Activated naive CD4-positive, alpha-beta T cell treated with anti-CD3 and anti-CD28 coated beads, Interleukin-2, amount 10 ng/mL, durations not matched to agents 5 hours and 36 hours (primary cell): ENCODE results near the gene DCTN2. TPM values are rescaled to one million over a fixed set of nuclear protein-coding genes. Genes with fewer than 3 reads are reported as not detected.

Experiments
- microRNA-seq: library from miRNA; unstranded; fragments of <30 nt; microRNA quantifications from one replicate; pipeline ENCODE4 v1.2.0, GENCODE V29; 2022; ENCODE audit warnings: borderline microRNAs expressed, borderline replicate concordance
- total RNA-seq, 2 experiments: library from RNA; stranded (reverse); gene quantifications; one replicate each; pipeline ENCODE4 v1.2.3, GENCODE V29; 2021

The DCTN2 gene
- total RNA-seq: 10 to 100 TPM; 78.3 to 80.0 TPM

GRCh38 chr12:57546438-57547287 lies at the start of gene DCTN2:
DCTN2 (minus strand) TSS chr12:57547192; CDS start chr12:57547063, 129 bp downstream.

DNA sequence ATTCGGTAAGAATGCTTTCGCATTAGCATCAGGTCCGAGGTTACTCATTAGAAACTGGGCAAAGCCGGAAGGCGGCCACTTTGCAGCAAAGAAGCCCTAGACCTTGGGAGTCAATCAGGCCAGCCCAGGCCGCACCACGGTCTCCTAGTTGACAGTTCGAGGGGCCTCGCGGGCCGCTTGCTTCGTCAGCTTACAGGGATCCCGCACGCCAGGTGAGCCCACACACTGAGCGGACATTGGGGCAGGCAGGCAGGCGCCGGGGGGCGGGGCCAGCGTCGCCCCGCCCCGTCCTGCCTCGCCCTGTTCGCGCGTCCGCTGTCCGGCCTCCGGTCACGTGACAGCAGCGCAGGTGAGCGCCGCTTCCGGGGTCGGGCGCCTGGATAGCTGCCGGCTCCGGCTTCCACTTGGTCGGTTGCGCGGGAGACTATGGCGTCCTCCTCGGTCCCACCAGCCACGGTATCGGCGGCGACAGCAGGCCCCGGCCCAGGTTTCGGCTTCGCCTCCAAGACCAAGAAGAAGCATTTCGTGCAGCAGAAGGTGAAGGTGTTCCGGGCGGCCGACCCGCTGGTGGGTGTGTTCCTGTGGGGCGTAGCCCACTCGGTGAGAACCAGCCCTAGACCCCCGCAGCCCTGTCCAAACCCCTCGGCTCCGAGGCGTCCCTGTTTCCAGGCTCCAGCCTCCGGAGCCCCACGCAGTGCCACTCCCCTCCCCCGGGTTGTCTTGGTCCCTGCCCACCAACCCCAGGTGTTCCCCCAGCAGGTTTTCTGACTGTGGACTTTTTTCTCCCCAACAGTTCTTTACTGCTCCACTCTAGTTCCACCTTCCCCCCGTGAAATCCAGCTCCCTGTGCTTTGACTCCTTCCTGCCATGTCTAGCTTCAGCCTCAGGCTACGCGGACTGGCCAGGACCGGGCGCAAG lies 44.1 kb upstream of the DCTN2 start, which contains the start of gene PIP4K2C:
Gene PIP4K2C, plus strand, starts transcription at position 329 of the 918 bp plus-strand sequence. Its CDS starts 98 bp downstream, at position 427.

GRCh38 chr12:57549909-57550640 lies 3.1 kb upstream of the DCTN2 start, which contains the start of gene KIF5A:
KIF5A (plus strand) TSS chr12:57550044; CDS start chr12:57550272, 228 bp downstream.

DNA sequence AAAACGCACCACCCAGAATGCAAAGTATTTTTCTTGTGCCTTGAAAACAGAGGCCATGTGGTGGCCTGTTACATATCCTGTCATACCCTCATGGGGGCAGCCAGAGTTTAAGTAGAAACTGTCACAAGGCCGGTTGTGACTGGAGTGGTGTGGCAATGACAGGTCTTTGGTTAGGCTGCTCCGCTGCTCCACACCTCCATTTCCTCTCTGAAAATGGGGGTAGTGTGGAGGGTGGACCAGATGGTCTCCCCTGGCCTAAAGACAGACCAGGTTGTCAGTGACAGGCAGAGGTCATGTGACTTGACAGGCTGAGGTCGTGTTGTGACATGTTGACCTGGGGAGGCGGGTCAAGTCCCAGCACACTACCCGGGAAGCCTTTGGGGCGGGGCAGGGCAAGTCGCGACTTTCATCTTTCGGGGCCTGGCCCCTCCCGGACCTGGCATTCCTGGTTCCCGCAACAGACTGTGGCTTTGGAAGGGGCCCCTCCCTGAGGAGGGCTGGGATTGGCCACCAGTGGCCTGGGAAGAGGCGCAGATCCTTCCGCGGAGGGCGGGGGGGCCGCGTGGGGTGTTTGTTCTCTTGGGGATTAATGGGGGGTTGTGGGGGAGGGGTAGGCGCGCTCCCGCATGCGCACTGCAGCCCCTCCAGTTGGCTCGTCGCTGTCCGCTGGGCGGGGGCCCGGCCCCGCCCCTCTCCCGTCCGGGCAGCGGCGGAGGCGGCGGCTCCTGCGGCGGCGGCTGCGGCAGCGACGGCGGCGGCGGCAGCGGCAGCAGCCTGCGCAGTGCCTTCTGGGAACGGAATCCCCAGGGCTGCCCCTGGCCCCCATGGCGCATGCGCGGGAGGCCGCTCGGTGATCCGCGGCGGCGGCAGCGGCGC lies 24.7 kb downstream of the DCTN2 start, which contains the start of gene MBD6:
Gene MBD6, plus strand, starts transcription at position 814 of the 876 bp plus-strand sequence. CDS start 1,480 bp downstream, outside the sequence.

GRCh38 chr12:57520053-57520818 lies 26.8 kb downstream of the DCTN2 start, which contains the start of gene DDIT3:
DDIT3 (minus strand) TSS chr12:57520514; CDS start chr12:57517406, 3,108 bp downstream.

GRCh38 chr12:57487597-57488401 lies 59.2 kb downstream of the DCTN2 start, which contains the start of gene MARS1:
MARS1 (plus strand) TSS chr12:57488068; CDS start chr12:57488091, 23 bp downstream.

Small RNA genes lying within 50 kb of the gene (microRNA-seq; reads per million reads assigned to microRNA genes)
- 2.5 reads per million, percentile 9 among the genes with 10 or more reads in this experiment for gene MIR616
- not detected for gene MIR6758

Other genes starting within 250 kb of the DCTN2 start
- 10 to 100 TPM; 67.8 to 72.0 TPM for gene R3HDM2, start 116.1 kb downstream of the DCTN2 start, total RNA-seq
- not detected for gene INHBC, start 112.4 kb downstream of the DCTN2 start, total RNA-seq
- gene INHBE, start 91.9 kb downstream of the DCTN2 start, total RNA-seq: not detected
- gene GLI1, start 87.4 kb downstream of the DCTN2 start, total RNA-seq: 1 to 10 TPM in 1 of 2 experiments, under 1 TPM in 1; 0.88 to 1.5 TPM
- gene ARHGAP9, start 67.3 kb downstream of the DCTN2 start, total RNA-seq: 100 to 1,000 TPM; 211 to 247 TPM
- 100 to 1,000 TPM; 192 to 213 TPM for gene MARS1, start 59.1 kb downstream of the DCTN2 start, total RNA-seq
- 10 to 100 TPM; 18.4 to 19.2 TPM for gene DDIT3, start 26.7 kb downstream of the DCTN2 start, total RNA-seq
- 10 to 100 TPM; 78.2 to 82.2 TPM for gene MBD6, start 24.4 kb downstream of the DCTN2 start, total RNA-seq
- gene KIF5A, start 2.9 kb upstream of the DCTN2 start, total RNA-seq: under 1 TPM; 0.58 to 0.71 TPM
- 10 to 100 TPM; 16.8 to 18.3 TPM for gene PIP4K2C, start 44.0 kb upstream of the DCTN2 start, total RNA-seq
- 10 to 100 TPM; 22.1 to 24.5 TPM for gene DTX3, start 57.6 kb upstream of the DCTN2 start, total RNA-seq
- gene ARHGEF25, start 64.2 kb upstream of the DCTN2 start, total RNA-seq: 1 to 10 TPM in 1 of 2 experiments, under 1 TPM in 1; 0.76 to 1.1 TPM
- gene B4GALNT1, start 86.0 kb upstream of the DCTN2 start, total RNA-seq: under 1 TPM; 0.33 to 0.63 TPM
- 100 to 1,000 TPM; 133 to 136 TPM for gene OS9, start 146.9 kb upstream of the DCTN2 start, total RNA-seq
- gene AGAP2, start 191.6 kb upstream of the DCTN2 start, total RNA-seq: 10 to 100 TPM; 66.7 to 68.6 TPM
- 10 to 100 TPM; 17.8 to 19.3 TPM for gene TSPAN31, start 197.8 kb upstream of the DCTN2 start, total RNA-seq
- gene CDK4, start 205.1 kb upstream of the DCTN2 start, total RNA-seq: 10 to 100 TPM; 77.6 to 85.6 TPM
- gene MARCHF9, start 207.9 kb upstream of the DCTN2 start, total RNA-seq: 10 to 100 TPM; 32.3 to 34.0 TPM
- gene CYP27B1, start 219.9 kb upstream of the DCTN2 start, total RNA-seq: 1 to 10 TPM; 2.0 to 2.2 TPM
- gene METTL1, start 224.9 kb upstream of the DCTN2 start, total RNA-seq: 10 to 100 TPM; 15.4 to 16.0 TPM
- gene EEF1AKMT3, start 225.4 kb upstream of the DCTN2 start, total RNA-seq: 1 to 10 TPM; 4.0 to 4.5 TPM
- gene TSFM, start 235.6 kb upstream of the DCTN2 start, total RNA-seq: 10 to 100 TPM; 25.6 to 27.8 TPM